Tibial nerve (tissue), 4 donors: ENCODE measurements around the gene GRAP. TPM values are rescaled to one million over a fixed set of nuclear protein-coding genes. Genes with fewer than 3 reads are reported as not detected.
A peak's percentile ranks its signal among the peaks of the same experiment; 100 is the strongest.
"Not testable (repeated sequence)": the region's sequence is repeated elsewhere in the genome, so short reads cannot be mapped to it uniquely, and the experiment has no call there.

Experiments
- DNase-seq, 2 donors: peaks; one replicate each; pipeline ENCODE4 v3.0.0-alpha.2; 2019; ENCODE audit warnings: low spot score in 2 of 2
- H3K27ac ChIP-seq, 4 donors: fragments of 200-600 bp; sonication (generic) in 3 of 4; one replicate each; pipeline ENCODE4 v1.5.1; 2017 to 2019; ENCODE audit warnings: mild to moderate bottlenecking in 1 of 4
- H3K27me3 ChIP-seq, 2 donors: fragments of 200-600 bp; sonication (generic) in 1 of 2; one replicate each; pipeline versions ENCODE4 v1.5.1 to v1.6.0; 2017 to 2019
- H3K36me3 ChIP-seq, 3 donors: fragments of 200-600 bp; sonication (generic); one replicate each; pipeline ENCODE4 v1.5.1; 2018 to 2019
- H3K4me1 ChIP-seq, 4 donors: fragments of 200-600 bp; sonication (generic) in 3 of 4; one replicate each; pipeline ENCODE4 v1.5.1; 2017 to 2019
- H3K4me3 ChIP-seq, 4 donors: fragments of 200-600 bp; sonication (generic) in 3 of 4; one replicate each; pipeline ENCODE4 v1.5.1; 2017 to 2019; ENCODE audit warnings: mild to moderate bottlenecking in 1 of 4, moderate library complexity in 1 of 4
- H3K9me3 ChIP-seq, 4 donors: fragments of 200-600 bp; sonication (generic) in 3 of 4; one replicate each; pipeline ENCODE4 v1.5.1; 2017 to 2019
- EP300 ChIP-seq, 2 donors: sonication (generic); formaldehyde crosslinking; IDR thresholded peaks; one replicate each; pipeline ENCODE4 v1.6.1; 2017; ENCODE audit warnings: antibody characterized with exemption in 2 of 2, mild to moderate bottlenecking in 1 of 2
- WGBS, 2 donors: methylation state at CpG; one replicate each; pipeline ENCODE4 v1.1.5; 2018; 5-methylcytosine and 5-hydroxymethylcytosine counted together
- total RNA-seq, 4 donors: library from RNA; depleted of rRNA; stranded (reverse); fragments of >200 nt; gene quantifications; one replicate each; pipeline ENCODE4 v1.1.0, GENCODE V29; 2016

Gene GRAP
- total RNA-seq, 4 donors from 2014 or later = 4.6 to 7.5 (median 5.8) TPM

DNA sequence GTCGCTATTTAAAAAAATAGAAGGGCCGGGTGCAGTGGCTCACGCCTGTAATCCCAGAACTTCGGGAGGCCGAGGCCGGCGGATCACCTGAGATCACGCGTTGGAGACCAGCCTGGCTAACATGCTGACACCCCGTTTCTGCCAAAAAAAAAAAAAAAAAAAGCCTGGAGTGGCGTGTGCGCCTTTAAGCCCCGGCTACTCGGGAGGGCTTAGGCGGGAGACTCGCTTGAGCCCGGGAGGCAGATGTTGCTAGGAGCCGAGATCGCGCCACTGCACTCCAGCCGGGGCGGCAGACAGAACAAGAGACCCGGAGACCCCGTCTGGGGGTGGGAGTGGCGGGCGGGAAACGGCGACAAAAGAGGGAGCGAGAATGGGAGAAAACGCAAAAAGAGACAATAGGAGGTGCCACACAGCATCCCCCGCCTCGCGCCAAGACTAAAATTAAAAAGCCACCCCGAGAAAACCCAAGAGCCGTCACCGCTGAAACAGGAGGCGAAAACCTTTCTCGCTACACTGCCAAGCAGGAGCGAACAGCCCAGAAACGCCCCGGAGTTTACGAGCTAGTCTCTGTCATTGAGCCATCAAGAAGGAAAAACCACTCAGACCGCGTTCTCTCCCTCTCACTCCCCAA is 16.7 kb upstream of the GRAP start:
- peak overlapping the region in 2 of 4 donors; percentile 36 to 85 for H3K27ac ChIP-seq
- peak in 1 of 2 donors; percentile 80 for TF ChIP-seq EP300 (IDR thresholded peaks at IDR 0.05)
- not testable (repeated sequence) for H3K36me3 ChIP-seq, H3K27me3 ChIP-seq, H3K9me3 ChIP-seq, H3K4me1 ChIP-seq
- WGBS, 2 donors = 1 to 4% methylated on average over 5 to 21 of the region's 44 CpGs
- peak; percentile 25 to 83 for DNase-seq
- peak overlapping the region in 1 of 4 donors; percentile 46 for H3K4me3 ChIP-seq

DNA sequence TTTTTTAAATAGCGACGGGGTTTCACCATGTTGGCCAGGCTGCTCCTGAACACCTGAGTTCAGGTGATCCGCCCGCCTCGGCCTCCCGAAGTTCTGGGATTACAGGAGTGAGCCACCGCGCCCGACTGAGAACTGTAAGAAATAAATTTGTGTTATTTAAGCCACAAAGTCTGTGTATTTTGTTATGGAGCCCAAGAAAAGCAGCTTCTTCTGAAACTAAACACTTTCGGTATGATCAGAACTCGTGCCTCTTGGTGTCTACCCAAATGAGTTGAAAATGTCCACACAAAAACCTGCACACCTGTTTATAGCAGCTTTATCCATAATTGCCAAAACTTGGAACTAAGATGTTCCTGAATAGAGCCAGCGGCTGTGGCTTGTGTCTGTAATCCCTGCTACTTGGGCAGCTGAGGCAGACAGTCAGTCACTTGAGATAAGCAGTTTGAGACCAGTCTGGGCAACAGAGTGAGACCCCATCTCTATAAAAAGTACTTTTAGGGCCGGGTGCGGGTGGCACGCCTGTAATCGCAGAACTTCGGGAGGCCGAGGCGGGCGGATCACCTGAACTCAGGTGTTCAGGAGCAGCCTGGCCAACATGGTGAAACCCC is 16.1 kb upstream of the GRAP start:
- H3K9me3 ChIP-seq, H3K36me3 ChIP-seq, H3K27me3 ChIP-seq, H3K27ac ChIP-seq, H3K4me3 ChIP-seq, H3K4me1 ChIP-seq, DNase-seq: not testable (repeated sequence)
- no CpG with 5 or more reads among the region's 20 CpGs for WGBS, 2 donors

DNA sequence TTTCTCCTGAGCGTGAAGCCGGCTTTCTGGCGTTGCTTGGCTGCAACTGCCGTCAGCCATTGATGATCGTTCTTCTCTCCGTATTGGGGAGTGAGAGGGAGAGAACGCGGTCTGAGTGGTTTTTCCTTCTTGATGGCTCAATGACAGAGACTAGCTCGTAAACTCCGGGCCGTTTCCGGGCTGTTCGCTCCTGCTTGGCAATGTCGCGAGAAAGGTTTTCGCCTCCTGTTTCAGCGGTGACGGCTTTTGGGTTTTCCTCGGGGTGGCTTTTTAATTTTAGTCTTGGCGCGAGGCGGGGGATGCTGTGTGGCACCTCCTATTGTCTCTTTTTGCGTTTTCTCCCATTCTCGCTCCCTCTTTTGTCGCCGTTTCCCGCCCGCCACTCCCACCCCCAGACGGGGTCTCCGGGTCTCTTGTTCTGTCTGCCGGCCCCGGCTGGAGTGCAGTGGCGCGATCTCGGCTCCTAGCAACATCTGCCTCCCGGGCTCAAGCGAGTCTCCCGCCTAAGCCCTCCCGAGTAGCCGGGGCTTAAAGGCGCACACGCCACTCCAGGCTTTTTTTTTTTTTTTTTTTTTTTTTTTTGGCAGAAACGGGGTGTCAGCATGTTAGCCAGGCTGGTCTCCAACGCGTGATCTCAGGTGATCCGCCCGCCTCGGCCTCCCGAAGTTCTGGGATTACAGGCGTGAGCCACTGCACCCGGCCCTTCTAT is 15.4 kb upstream of the GRAP start:
- not testable (repeated sequence) for H3K27me3 ChIP-seq
- peak; percentile 16 to 30 for DNase-seq
- H3K27ac ChIP-seq = peak overlapping the region in 3 of 4 donors; percentile 50 to 60 (median 59)

DNA sequence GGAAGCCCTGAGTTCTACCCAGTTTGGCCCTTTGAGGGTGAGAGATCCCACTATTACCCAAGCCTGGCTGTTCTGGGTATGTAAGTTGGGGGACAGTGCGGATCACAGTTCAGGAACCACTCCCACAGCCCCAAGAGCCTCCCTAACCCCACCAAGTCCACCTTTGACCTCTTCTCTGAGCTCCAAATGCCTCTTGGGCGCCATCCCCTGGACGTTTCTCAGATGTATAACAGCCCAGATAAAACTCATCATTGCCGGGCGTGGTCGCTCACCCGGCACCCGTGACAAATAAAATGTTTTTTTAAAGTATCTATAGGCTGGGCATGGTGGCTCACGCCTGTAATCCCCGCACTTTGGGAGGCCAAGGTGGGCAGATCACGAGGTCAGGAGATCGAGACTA is 8.7 kb upstream of the GRAP start:
- not testable (repeated sequence) for H3K4me1 ChIP-seq, DNase-seq, H3K4me3 ChIP-seq, H3K36me3 ChIP-seq, H3K27me3 ChIP-seq, H3K27ac ChIP-seq, H3K9me3 ChIP-seq
- no CpG with 5 or more reads among the region's 12 CpGs for WGBS, 2 donors

More for the DNA sequence above, 15.4 kb upstream of the GRAP start:
- peak overlapping the region in 1 of 4 donors; percentile 23 for H3K4me3 ChIP-seq
- WGBS, 2 donors = 0% methylated on average over 15 to 24 of the region's 51 CpGs
- H3K36me3 ChIP-seq, H3K4me1 ChIP-seq, H3K9me3 ChIP-seq: not testable (repeated sequence)

DNA sequence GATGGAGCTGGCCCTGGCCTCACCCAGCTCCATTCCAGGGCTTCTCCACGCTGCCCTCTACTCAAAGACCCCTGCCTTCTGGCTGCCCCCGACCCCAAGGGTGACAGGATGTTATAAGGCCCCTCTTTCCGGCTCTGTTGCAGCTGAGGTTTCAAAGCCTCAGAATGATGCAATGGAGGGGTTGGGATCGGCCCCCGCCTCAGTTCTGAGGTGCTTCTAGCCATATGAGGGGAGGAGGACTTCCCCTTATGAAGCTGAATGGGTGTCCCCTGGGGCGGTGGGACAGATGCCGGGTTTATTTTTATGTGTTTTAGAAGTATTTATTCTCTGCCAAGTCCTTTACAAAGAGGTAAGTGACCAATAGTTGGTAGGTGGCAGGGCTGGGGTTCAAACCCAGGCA is 2.1 kb upstream of the GRAP start:
- no CpG with 5 or more reads among the region's 7 CpGs for WGBS, 2 donors
- H3K4me3 ChIP-seq, H3K36me3 ChIP-seq, H3K27ac ChIP-seq, H3K9me3 ChIP-seq, H3K27me3 ChIP-seq, H3K4me1 ChIP-seq, DNase-seq: not testable (repeated sequence)

DNA sequence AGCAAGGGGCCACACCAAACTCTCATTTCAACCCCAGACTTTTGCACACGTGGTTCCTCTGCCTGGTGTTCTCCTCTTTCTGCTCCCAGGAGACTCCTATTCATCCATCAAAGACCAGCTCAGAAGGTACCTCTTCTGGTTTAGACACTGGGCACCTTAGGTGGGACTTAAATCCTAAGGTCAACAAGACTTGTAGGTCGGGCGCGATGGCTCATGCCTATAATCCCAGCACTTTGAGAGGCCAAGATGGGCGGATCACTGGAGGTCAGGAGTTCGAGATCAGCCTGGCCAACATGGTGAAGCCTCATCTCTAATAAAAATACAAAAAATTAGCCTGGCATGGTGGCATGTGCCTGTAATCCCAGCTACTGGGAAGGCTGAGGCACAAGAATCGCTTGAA is 753 bp upstream of the GRAP start:
- H3K36me3 ChIP-seq, H3K4me1 ChIP-seq, H3K9me3 ChIP-seq, H3K27me3 ChIP-seq, H3K27ac ChIP-seq, H3K4me3 ChIP-seq, DNase-seq: not testable (repeated sequence)
- 85 to 96% methylated on average over 4 to 5 of the region's 7 CpGs for WGBS, 2 donors

DNA sequence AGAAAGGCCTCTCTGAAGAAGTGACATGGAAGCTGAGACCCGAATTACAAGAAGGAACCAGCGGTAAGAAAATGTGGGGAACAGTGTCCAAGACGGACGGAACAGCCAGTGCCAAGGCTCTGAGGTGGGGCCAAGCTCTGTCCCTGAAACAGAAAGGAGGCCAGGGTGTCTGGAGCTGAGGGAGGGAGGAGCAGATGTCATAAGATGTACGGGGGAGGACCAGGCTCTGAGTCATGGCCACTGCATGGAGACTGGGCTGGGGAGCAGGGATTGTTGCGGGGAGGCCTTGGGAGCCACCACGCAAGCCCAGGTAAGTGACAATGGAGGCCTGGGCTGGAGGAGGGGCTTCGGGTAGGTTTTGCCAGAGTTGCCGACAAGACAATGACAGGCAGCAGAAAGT is 2.1 kb downstream of the GRAP start:
- not testable (repeated sequence) for H3K36me3 ChIP-seq, H3K27ac ChIP-seq, H3K9me3 ChIP-seq, DNase-seq, H3K4me1 ChIP-seq, H3K4me3 ChIP-seq, H3K27me3 ChIP-seq
- no CpG with 5 or more reads among the region's 9 CpGs for WGBS, 2 donors

DNA sequence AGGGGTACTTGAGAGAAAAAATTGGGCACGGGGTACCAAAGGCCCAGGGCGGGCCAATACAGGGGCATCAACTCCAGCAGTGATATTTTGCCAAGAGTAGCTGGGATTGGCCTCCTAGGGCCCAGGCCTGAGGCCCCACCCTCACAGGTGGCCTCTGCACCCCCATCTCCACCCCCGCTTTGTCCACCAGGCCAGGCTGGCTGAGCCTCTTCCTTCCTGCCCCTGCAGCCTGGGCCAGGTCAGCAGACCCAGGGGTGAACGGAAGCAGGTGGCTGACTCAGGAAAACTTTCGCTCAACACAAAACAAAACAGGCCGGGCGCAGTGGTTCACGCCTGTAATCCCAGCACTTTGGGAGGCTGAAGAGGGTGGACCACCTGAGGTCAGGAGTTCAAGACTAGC is 3.7 kb downstream of the GRAP start:
- not testable (repeated sequence) for H3K4me1 ChIP-seq, H3K9me3 ChIP-seq, DNase-seq, H3K4me3 ChIP-seq, H3K36me3 ChIP-seq, H3K27ac ChIP-seq, H3K27me3 ChIP-seq
- WGBS, 2 donors = no CpG with 5 or more reads among the region's 8 CpGs

DNA sequence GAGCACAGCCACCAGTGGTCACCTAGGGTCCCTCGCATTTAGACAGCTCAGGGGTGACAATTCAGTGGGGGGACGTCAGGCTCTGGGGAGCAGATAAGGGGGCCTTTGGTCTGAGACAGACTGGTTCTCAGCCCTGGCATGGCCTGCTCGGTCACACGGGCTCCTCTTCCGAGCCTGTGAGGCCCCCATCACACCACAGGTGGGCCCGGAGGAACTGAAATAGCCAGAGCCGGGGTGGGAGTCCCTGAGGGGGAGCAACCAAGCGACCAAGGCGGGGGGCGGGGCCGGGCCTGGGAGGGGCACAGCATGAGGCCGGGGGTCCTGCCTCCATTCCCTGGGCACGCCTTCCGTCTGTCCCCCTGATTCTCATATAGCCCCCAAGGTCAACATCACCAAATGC is 4.4 kb downstream of the GRAP start:
- not testable (repeated sequence) for H3K27me3 ChIP-seq, H3K4me3 ChIP-seq, H3K36me3 ChIP-seq, H3K27ac ChIP-seq, DNase-seq, H3K4me1 ChIP-seq, H3K9me3 ChIP-seq
- WGBS, 2 donors = no CpG with 5 or more reads among the region's 14 CpGs

DNA sequence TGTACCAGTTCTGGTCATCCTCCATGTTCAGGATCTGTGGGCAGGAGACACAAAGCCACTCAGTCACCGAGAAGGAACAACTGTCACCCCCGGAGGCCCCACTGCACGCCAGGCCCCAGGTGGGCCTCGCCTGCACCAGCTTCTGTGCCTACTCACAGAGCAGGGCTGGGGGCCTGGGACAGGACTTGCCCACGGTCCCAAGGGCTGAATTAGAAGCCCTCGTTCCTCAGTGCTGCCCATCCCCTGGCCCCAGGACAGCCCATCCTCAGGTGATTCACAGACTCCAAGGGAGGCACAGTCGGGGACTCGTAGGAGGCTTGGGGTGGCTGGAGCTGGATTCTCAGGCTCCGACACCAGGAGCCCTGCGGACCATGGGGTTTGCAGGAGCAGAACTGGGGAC is 4.9 kb downstream of the GRAP start:
- not testable (repeated sequence) for H3K27ac ChIP-seq, H3K27me3 ChIP-seq, H3K9me3 ChIP-seq, H3K36me3 ChIP-seq, DNase-seq, H3K4me1 ChIP-seq, H3K4me3 ChIP-seq
- WGBS, 2 donors = no CpG with 5 or more reads among the region's 10 CpGs

DNA sequence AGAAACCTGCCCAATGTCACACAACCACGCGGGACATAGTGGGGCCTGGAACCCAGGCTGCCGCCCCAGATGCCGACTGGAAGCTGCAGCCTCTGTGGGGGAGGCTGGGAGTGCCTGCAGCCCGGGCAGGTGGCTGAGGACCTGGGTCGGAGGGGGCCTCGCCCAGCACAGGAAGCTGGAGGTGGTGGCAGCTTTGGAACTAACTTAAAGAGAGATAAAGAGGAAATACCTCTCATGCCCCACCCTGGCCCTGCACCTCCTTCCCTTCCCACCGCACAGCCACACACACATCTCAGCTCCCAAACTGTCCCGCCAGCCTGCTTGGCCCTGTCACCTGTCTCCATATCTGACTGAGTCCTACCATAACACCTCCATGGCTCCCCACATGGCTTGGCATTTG is 6.4 kb downstream of the GRAP start:
- not testable (repeated sequence) for H3K9me3 ChIP-seq, DNase-seq, H3K4me3 ChIP-seq, H3K4me1 ChIP-seq, H3K27ac ChIP-seq, H3K27me3 ChIP-seq, H3K36me3 ChIP-seq
- WGBS, 2 donors = no CpG with 5 or more reads among the region's 9 CpGs

DNA sequence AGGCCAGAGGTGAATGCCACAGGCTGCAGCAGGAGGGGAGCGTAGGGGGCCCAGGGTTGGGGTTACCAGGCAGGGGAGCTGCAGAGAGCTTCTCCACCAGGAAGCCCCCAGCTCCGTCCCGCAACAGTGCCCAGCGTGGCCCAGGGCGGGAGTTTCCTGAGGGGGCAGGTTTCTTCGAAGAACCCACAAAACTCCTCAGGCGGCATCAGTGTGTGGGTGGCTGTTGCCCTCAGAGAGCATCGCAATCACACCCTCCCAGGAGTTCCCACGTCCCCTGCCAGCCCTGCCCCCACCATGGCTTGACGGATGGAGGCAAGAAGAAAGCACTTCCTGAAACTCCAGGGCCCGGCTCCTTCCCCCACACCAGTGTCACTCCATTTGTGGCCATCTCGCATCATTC is 8.0 kb downstream of the GRAP start:
- not testable (repeated sequence) for H3K4me1 ChIP-seq, H3K27me3 ChIP-seq, H3K9me3 ChIP-seq, H3K36me3 ChIP-seq, DNase-seq, H3K27ac ChIP-seq, H3K4me3 ChIP-seq
- no CpG with 5 or more reads among the region's 12 CpGs for WGBS, 2 donors

DNA sequence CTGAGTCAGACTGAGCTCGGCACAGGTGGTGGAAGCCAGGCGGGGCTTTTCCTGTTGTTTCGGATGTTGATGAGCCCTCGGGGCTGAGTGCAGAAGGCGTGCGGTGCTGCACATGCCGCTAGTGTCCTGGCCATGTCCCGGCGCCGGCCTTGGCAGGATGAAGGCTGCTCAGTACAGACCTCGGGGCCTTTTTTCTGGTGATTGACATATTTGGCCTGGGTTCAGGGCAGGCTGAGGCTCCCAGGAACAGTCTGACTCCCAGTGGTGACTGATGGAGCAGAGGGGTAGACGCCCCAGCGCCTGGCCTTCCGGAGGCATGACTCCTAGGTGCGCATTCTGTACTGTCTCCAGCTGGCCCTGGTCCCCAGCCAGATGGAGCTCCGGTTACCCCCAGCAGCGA is 8.8 kb downstream of the GRAP start:
- H3K4me3 ChIP-seq, H3K27me3 ChIP-seq, DNase-seq, H3K9me3 ChIP-seq, H3K27ac ChIP-seq, H3K4me1 ChIP-seq, H3K36me3 ChIP-seq: not testable (repeated sequence)
- WGBS, 2 donors = no CpG with 5 or more reads among the region's 17 CpGs

DNA sequence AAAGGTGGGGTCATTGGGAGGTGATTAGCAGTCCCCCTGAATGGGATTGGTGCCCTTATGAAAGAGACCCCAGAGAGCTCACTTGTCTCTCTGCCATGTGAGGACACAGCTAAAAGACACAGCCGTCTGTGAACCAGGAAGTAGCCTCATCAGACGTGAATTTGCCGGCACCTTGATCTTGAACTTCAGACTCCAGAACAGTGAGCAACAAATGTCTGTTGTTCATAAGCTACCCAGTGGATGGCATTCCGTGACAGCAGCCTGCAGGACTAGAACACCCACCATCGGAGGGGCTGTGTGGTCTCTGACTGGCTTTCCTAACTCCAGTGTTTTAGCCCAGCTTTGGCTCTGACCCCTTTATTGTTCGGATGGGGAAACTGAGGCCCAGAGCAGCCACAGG is 9.2 kb downstream of the GRAP start:
- not testable (repeated sequence) for H3K27me3 ChIP-seq, H3K27ac ChIP-seq, H3K36me3 ChIP-seq, H3K4me1 ChIP-seq, DNase-seq, H3K4me3 ChIP-seq, H3K9me3 ChIP-seq
- WGBS, 2 donors = no CpG with 5 or more reads among the region's 6 CpGs
